NT2/D1 (cell line): Measurements from ENCODE around the gene LEF1.

ENCODE experiments used
- YY1 ChIP-seq: IDR thresholded peaks from 2 replicates; pipeline ENCODE4 v1.6.1; 2011; ENCODE audit not compliant: insufficient read length, insufficient read depth
- ZNF274 ChIP-seq: IDR thresholded peaks from 2 replicates; pipeline ENCODE4 v1.6.1; 2011; ENCODE audit warnings: mild to moderate bottlenecking, low read depth, low read length

DNA sequence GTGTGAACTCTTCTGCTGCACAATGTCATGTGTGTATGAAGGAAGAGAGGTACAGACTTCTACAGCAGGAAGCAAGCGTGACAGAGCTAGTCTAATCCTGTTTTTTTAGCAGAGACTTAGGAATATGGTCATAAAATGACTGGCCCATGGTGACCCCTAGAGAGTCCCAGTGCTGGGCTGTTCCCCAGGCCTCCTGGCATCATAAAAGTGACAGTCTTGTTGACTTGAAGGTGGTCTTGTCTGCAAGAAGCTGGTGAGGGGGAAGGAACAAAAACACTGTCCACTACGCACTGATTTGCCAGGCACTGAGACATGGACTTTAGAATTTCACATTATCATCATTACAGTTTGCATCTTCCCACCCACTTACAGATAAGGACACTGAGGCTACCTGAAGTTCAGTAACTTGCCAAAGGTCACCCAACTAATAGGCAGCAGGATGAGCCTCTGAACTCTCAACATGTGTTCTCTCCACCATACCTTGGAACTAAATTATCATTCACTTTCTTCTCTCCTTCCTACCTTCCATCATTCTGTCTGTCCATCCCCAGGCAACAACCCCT lies 116.1 kb downstream of the LEF1 start:
- no peak for TF ChIP-seq YY1
- no peak for TF ChIP-seq ZNF274
